GM13976 (cell line): ENCODE results near the gene TECPR2.
A peak's percentile ranks its signal among the peaks of the same experiment; 100 is the strongest.

Experiments used
- DNase-seq: peaks from one replicate; pipeline ENCODE4 v3.0.0; 2012; ENCODE audit warnings: low spot score
- in situ Hi-C: fragments of 300-500 bp; cut with MboI; formaldehyde crosslinking; loops from one replicate; pipeline ENCODE4 v1.12.0; 2022; ENCODE audit warnings: low sequenced_read_pairs, mixed read lengths, inconsistent platforms; ENCODE audit not compliant: unreplicated experiment
- TF ChIP-seq, protein P1 (sequence below): IDR thresholded peaks from 2 replicates; pipeline ENCODE4 v1.5.1; 2012; ENCODE audit warnings: borderline replicate concordance, mild to moderate bottlenecking; ENCODE audit not compliant: insufficient read depth; ENCODE audit errors: extremely low read depth, missing control alignments, control extremely low read depth

TECPR2 gene

DNA sequence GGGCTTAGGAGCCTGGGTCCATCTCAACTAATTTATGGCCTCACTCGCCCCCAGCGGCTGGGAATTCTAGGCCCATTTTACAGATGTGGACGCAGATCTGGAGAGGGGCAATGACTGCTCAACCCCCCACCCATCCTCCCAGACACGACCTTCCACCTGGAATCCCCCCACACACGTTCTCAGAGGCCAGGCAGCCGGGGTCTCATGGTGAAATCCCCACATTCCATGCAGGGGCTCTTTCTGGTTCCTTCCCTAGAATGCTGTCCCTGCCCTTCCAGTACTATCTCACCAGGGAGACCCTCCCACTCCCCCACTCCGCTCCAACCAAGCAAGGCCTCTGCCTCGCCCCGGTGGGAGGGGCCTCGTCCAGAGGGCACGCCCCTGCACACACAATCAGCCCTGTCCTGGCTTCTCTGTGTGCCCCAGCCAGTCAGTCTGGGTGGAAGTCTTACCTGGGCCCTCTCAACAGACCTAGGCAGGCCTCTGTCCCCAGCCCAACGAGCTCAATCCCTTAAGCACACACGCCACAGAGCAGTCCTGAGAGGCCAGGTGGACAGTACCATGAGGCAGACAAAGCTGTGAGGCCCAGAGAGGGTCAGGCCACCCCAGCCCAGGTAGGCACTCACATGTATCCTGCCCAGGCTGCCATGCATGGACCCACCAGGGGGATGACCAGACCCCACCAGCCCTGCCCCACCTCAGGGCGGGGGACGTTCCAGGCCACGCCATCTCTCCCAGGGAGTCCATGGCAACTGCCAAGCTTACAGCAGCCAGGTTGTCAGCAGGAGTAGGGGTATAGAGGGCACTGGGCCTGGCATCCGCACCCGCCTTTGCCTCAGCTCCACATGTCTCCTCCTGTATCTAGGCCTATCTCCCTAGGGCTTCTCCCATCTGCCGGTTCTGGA, 148.1 kb downstream of the TECPR2 start:
- DNase-seq = peak; percentile 57
- TF ChIP-seq, protein P1, sequence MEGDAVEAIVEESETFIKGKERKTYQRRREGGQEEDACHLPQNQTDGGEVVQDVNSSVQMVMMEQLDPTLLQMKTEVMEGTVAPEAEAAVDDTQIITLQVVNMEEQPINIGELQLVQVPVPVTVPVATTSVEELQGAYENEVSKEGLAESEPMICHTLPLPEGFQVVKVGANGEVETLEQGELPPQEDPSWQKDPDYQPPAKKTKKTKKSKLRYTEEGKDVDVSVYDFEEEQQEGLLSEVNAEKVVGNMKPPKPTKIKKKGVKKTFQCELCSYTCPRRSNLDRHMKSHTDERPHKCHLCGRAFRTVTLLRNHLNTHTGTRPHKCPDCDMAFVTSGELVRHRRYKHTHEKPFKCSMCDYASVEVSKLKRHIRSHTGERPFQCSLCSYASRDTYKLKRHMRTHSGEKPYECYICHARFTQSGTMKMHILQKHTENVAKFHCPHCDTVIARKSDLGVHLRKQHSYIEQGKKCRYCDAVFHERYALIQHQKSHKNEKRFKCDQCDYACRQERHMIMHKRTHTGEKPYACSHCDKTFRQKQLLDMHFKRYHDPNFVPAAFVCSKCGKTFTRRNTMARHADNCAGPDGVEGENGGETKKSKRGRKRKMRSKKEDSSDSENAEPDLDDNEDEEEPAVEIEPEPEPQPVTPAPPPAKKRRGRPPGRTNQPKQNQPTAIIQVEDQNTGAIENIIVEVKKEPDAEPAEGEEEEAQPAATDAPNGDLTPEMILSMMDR = no peak
- in situ Hi-C loops = no loop called here

DNA sequence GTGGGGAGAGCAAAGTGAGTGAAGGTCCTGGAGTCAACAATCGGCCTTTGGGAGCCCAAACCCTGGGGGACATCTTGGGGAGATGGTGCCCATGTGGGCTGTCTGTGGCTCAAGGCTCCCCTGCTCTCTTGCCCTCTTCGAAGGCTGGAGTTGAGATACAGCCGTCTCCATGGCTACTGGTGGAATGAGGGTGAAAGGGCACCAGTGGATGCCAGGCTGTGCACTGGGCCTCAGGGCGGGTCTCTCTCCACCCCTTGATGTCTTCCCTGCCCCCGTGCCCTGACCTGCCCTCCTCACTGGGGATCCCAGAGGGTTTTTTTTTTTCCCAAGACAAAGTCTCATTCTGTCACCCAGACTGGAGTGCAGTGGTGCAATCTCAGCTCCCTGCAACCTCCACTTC, 148.8 kb downstream of the TECPR2 start:
- DNase-seq = no peak
- TF ChIP-seq, protein P1 = no peak
- in situ Hi-C loops = no loop called here

DNA sequence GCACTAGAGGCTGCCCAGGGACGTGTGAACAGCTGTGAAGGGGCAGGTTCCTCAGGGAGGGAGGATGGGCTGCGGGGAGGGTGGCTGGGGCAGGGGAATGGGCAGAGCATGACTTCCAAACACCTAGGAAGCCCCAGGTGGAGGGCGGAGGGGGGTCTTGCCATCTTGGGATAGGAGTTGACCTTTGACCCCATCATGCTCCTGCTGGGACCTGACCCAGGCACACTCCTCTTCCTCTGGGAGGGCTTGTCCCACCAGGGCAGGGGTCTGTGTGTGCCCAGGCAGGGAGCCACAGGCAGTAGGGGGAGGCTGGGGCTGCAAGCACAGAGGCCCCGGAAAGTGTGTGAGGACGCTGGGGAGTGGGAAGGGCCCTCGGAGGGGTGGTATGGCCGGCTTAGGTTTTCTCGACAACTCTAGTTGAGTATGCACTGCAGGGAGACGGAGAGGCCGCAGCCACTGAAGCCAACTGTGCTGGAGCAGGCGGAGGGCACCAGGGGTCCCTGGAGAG, 150.1 kb downstream of the TECPR2 start:
- TF ChIP-seq, protein P1 = no peak
- no peak for DNase-seq
- in situ Hi-C loops = no loop called here

DNA sequence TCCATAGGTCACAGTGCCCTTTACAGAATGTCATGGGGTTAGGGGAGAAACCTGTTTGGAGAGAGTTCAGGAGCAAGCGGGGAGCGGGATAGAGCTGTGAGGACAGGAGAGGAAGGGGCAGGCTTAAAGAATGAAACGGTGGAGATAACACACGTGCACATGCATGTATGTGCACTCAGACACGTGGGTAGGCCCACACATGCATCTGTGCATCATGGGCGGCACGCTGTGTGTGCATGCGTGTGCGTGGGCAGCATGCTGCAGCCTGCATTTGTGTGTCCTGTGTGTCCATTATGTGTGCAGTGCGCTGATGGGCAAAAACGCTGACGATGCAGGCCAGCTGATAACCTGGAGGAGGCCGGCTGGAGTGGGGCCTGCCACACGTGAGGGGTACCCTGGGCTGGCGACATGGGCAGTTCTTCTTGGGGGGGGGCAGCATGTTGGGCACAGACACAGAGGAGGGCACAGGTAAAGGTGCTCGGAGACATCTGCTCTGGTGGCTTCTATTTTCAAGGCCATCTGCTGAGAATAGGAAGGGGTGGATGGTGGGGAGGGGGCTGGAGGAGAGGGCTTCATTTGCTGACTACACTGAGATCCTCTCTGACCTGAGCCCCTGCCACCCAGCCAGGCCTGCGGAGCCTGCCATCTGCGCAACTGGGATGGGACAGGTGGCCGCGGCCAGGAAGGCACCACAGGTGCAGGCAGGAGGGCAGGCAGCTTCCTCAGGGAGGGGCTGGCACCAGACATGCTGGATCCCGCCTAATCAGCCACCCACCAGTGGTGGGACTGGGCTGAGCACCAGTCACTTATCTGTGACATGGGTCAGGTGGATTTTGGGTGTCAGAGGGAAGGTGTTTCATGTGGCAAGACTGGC, 151.4 kb downstream of the TECPR2 start:
- in situ Hi-C loops = no loop called here
- TF ChIP-seq, protein P1 = no peak
- no peak for DNase-seq

DNA sequence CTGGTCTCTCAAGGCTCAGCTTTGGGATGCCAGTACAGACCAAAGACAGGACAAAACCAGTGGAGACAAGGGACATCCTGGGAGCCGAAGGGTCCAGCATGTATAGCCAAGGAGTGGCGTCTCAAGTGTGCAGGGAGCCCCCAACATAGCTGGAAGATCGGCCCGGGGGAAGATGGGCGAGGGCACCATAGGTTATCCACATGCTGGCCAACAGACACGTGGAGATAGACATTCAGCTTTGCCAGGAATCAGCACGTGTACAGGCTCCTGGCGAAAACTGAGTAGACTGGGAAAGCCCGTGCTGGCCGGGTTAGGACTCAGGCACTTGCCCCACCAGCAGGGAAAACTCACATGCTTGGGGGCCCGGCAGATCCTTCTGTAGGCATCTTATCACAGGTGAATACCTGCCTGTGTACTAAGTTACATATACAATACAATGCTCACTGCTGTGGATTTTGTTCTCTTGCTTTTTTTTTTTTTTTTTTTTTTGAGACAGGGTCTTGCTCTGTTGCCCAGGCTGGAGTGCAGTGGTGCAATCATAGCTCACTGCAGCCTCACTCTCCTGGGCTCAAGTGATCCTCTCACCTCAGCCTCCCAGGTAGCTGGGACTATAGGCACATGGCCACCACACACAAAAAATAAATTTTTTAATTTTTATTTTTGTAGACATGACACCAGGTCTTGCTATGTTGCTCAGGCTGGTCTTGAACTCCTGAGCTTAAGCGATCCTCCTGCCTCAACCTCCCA, 152.4 kb downstream of the TECPR2 start:
- in situ Hi-C loops = no loop called here
- TF ChIP-seq, protein P1 = no peak
- DNase-seq = no peak
